ENCODE data around the gene CD6.

- TF ChIP-seq CTCF (IDR thresholded peaks at IDR 0.05 in 8 of 11, conservative IDR thresholded peaks at IDR 0.05 in 3 of 11) (no peak), POLR2AphosphoS5 (IDR thresholded peaks at IDR 0.05) (no peak)
Observed at GRCh38 chr11:60959431-60959830, 12.0 kb upstream of the CD6 start.
